Cerebellar cortex (tissue), 1 donor: ENCODE measurements around the gene IQGAP3.
A peak's percentile ranks its signal among the peaks of the same experiment; 100 is the strongest.
"Not testable (repeated sequence)": the region's sequence is repeated elsewhere in the genome, so short reads cannot be mapped to it uniquely, and the experiment has no call there.

Experiments used
- DNase-seq: peaks from one replicate; pipeline ENCODE4 v3.0.0-alpha.2; 2015; ENCODE audit warnings: low spot score

Gene IQGAP3

GRCh38 chr1:156571919-156572662 is at the start of gene IQGAP3:
IQGAP3 (minus strand) TSS chr1:156572565; CDS start chr1:156572529, 36 bp downstream.
- DNase-seq: peak; percentile 87

DNA sequence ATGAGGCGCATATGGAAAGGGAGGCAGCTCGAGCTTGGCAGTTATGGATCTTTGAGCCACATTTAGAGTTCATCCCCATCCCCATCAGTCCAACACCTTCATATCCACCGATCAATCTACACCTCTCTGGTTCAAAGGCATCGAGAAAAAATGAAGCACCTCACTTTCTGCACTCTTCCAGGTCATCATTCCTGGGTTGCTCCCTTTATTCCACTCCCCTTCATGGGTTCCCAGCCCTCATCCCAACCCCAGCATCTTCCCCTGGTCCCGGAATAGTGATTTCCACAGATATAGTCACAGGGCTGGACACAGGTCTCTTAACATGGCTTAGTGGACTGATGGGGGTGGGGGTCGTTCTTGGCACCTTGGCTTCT is 47.2 kb upstream of the IQGAP3 start:
- DNase-seq: no peak

GRCh38 chr1:156618853-156619581 is 46.7 kb upstream of the IQGAP3 start, which contains the start of gene HAPLN2:
HAPLN2 (plus strand) TSS chr1:156619415; CDS start chr1:156623491, 4,076 bp downstream.
- peak; percentile 52 for DNase-seq

GRCh38 chr1:156616463-156616862 is 44.1 kb upstream of the IQGAP3 start:
- DNase-seq: no peak

DNA sequence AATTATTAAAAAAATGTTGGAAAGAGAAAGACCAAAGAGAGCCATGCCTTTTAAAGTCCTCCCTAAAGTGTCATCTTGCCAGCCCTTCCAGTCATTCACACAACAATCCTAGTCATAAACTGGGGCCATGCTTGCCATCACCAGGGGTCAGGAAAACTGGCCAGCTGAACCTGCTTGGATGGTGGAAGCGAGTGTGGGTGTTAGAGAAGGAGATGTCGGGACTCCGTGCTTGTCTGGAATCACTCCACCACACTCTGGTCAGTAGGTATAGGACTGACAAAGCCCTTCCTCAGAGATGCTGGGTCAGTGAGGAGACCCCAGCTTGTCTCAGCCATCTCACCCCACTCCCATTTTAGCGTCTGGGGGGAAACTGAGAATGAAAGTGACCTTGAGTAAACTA is 43.6 kb upstream of the IQGAP3 start:
- DNase-seq: no peak

DNA sequence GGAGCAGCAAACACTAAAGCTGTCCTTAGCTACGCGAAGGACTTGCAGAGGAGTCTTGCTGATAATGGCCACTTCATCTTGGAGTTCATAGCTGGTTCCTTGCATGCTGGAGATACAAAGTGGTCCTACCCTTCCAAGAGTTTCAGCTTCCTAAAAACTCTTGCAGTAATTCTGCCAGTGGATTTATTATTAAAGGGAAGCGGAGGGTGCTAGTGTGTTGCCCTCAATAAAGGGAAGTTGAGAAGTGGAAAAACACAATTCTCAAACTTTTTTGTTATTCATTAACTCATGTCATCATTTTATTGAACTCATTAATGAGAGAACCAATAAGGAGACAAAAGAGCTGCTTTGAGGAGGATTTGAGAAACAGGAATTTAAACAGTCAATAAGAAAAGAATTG is 40.3 kb upstream of the IQGAP3 start:
- no peak for DNase-seq

- DNase-seq: not testable (repeated sequence)
These were observed 37.7 kb upstream of the IQGAP3 start for GRCh38 chr1:156610072-156610471.

DNA sequence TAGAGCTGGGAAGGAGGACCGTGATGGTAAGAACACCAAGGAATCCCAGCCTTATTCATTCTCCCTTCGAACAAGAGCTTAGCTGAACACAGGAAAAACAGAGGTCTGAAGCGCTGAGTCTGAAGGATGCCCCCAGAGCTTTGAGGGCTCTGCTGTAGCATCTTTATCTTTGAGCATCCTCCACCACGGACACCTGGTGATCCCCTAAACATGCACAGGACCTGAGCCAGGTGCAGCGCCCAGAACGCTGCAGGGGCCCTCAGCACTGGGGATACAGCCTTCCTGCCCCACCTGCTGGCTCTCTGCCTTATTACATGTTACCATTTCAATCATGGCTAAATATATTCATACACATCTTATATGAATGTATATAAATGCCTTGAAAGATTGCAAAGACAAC is 36.6 kb upstream of the IQGAP3 start:
- DNase-seq: peak; percentile 50

DNA sequence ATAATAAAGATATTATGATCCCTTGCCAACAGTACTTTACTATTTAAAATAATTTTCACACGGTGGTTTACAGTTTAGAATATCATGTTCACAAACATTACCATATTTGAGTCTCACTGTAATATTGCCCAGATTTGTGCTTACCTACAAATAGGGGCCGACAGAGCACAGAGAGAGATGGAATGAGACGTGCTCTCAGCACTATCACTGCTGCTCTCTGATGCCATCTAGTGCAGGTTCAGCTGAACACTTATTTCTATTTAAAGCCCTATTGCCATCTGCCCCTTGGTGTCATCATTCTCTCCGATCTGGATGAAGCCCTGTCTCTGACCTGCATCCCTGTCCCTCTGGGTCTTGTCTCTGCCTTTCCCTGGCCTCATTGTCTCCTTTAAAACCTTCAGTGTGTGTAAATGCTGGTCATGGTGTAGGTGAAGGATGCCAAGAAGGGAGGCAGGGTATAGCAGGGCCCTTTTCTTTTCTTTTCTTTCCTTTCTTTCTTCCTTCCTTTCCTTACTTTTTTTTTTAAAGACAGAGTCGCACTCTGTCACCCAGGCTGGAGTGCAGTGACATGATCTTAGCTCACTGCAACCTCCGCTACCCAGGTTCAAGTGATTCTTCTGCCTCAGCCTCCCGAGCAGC is 35.8 kb upstream of the IQGAP3 start:
- DNase-seq: peak; percentile 96

DNA sequence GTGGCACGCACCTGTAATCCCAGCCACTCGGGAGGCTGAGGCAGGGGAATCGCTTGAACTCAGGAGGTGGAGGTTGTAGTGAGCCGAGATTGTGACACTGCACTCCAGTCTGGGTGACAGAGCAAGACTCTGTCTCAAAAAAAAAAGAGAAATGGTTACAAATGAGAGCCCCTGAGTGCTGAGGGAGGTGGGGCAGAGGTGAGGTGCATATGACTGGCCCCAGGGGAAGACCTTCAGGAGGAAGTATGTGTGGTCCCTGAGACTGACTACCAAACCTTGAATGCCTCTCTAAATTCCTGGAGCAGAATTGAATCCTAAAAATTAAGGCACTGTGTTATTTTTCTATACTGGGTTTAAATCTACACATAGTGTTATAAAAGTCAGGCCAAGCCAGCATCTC is 35.0 kb upstream of the IQGAP3 start:
- not testable (repeated sequence) for DNase-seq

- no peak for DNase-seq
These were observed 30.2 kb upstream of the IQGAP3 start for GRCh38 chr1:156602557-156602993.

- no peak for DNase-seq
These were observed 29.5 kb upstream of the IQGAP3 start for GRCh38 chr1:156601892-156602291.

- peak; percentile 97 for DNase-seq
These were observed 28.9 kb upstream of the IQGAP3 start, which contains the start of gene GPATCH4 for GRCh38 chr1:156601122-156601830. GPATCH4 (minus strand) TSS chr1:156601479.

GRCh38 chr1:156600733-156601121 is 28.4 kb upstream of the IQGAP3 start:
- DNase-seq: no peak

DNA sequence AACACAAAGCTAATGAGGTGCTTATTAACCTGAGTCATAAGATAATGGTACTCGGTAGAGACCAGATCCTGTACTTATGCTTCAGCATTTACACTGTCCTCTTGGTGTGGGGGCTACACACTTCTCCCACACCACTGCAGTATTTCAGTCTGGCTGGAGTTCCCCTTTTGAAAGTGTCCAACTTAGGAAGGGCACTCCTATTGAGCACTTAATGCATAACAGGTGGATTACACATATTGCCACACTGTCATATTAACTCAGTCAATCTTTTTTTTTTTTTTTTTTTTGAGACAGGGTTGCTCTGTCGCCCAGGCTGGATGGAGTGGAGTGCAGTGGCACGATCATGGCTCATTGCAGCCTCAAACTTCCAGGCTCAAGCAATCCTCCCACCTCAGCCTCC is 27.4 kb upstream of the IQGAP3 start:
- DNase-seq: no peak

DNA sequence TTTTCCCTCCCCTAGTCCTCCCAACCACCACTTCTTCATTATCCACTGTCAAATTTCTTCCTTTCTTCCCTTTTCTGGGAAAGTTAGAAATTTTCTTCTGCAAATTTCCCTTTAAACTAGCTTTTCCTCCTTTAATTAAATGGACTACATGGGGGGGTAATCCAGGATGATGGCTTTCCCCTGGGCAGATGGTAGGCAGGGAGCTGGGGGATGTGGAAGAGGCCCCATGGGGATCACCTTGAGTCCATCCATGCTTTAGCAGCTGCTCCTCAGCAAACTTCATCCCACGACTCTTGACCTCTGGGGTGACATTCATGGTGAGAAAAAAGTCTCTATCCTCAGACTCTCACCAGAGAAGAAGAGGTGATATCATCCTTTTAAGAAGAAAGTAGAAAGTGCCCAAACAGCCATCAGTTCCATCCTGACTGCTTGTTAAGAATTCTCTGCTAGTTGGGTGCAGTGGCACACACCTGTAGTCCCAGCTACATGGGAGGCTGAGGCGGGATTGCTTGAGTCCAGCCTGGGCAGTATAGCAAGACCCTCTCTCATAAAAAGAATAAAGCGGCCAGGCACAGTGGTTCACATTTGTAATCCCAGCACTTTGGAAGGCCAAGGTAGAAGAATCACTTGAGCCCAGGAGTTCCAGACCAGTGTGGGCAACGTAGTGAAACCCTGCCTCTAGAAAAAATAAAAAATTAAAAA is 26.5 kb upstream of the IQGAP3 start:
- DNase-seq: no peak

DNA sequence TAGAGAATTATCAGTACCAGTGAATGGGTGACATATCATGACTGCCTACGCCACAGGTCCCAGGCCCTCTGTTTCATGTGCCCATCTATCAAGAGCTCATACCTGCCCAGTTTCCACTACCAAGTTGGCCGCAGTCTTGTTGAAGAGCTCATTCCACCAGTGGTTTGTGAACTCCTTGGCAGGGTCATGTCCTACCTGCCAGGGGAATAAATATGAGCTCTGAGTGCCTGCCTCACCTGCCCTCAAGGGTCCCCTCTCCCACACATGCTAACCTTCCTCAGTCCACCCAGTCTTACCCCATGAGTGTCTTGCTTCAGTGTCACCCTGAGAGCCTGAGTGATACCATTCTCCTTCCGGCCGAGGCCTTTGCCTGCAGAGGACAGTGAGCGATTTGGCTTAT is 25.8 kb upstream of the IQGAP3 start:
- no peak for DNase-seq

- DNase-seq: no peak
These were observed 24.1 kb upstream of the IQGAP3 start for GRCh38 chr1:156596426-156596825.

DNA sequence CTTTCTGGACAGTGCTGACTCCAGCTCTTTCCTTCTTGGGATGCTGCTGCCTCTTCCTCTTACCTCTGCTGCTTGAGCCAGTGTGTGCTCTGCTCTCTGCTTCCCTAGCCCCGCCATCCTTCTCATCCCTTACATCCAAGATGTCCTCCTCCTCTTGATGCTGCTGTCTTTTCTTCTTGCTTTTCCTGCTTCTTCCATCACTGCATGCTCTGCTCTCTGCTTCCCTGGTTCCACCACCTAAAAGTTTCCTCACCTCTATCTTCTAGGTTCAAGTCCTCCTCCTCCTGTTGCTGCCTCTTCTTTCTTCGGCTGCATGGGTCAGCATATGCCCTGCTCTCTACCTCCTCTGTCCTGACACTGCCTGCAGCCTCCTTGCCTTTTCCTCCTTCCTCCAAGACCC is 22.7 kb upstream of the IQGAP3 start:
- no peak for DNase-seq

GRCh38 chr1:156594190-156594589 is 21.8 kb upstream of the IQGAP3 start:
- DNase-seq: no peak

DNA sequence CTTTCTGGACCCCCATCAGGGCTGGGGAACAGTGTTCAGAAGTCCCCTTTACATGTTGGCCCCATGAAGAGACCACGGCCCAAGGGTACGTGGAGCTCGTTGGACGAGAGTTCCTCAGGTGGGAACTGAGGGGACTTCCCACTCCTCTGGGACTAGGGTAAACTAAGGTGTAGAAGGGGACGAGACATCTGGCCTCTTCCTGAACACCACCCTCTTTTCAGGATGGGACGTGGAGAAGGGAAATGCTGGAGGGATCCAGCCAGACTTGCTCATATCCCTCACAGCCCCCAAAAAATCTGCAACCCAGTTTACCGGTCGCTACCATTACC is 21.3 kb upstream of the IQGAP3 start:
- no peak for DNase-seq
